K562 (cell line): ENCODE measurements around the gene AGPAT4. TPM values are rescaled to one million over a fixed set of nuclear protein-coding genes. Genes with fewer than 3 reads are reported as not detected.

Experiments used
- ATAC-seq: fragments of 200-7000 bp; cut with Tn5 transposase; 3 replicates; pipeline ENCODE4 v1.9.1; 2020; ENCODE audit warnings: moderate library complexity
- BruUV-seq: library from RNA; stranded (reverse); fragments of 400-500 nt; replicated peaks from 2 replicates; lab custom pipeline; 2021; lab: Mats Ljungman, UMichigan
- CTCF ChIA-PET: fragments of 300-600 bp; formaldehyde crosslinking; extraction: SDS; loops from one replicate; lab custom pipeline; 2021; ENCODE audit warnings: low intra/inter-chr PET ratio; lab: Yijun Ruan, JAX
- POLR2A ChIA-PET: fragments of 300-600, 350-650 bp; sonication (Branson Sonifier 250); formaldehyde crosslinking; extraction: SDS; loops from one replicate; lab custom pipeline; 2021; ENCODE audit warnings: antibody characterized with exemption, inconsistent platforms; lab: Yijun Ruan, JAX
- DNase-seq, 4 experiments: peaks; one replicate each; pipeline versions ENCODE4 v3.0.0 to v3.0.0-alpha.2; 2011 to 2018; ENCODE audit warnings: low spot score in 3 of 4, mixed read lengths in 3 of 4; ENCODE audit errors: extremely low read depth in 1 of 4
- FAIRE-seq: peaks from 2 replicates; lab custom pipeline; 2011; peaks lifted over from hg19 to GRCh38; lab: Jason Lieb, UNC
- H2AFZ ChIP-seq: 2 replicates; pipeline ENCODE4 v1.6.0; 2011; ENCODE audit warnings: low read depth, low read length, control low read depth, inconsistent platforms
- H3K27ac ChIP-seq: fragments of 200-600 bp; 3 replicates; pipeline ENCODE4 v1.8.0; 2011; ENCODE audit warnings: low read depth, mild to moderate bottlenecking, control low read depth, inconsistent platforms, low read length, moderate library complexity, mixed read lengths; ENCODE audit errors: extremely low read depth
- H3K27me3 ChIP-seq, 2 experiments: fragments of 300-600 bp in 1 of 2; 2 replicates in 1 of 2; 3 replicates in 1 of 2; pipeline versions ENCODE4 v1.6.0 to v1.8.0; 2011; ENCODE audit warnings: inconsistent platforms in 2 of 2, low read length in 2 of 2, mild to moderate bottlenecking in 1 of 2, mixed read lengths in 1 of 2, moderate library complexity in 1 of 2; ENCODE audit not compliant: control insufficient read depth in 2 of 2, insufficient read depth in 2 of 2
- H3K36me3 ChIP-seq: fragments of 300-600 bp; 3 replicates; pipeline ENCODE4 v1.8.0; 2011; ENCODE audit warnings: mild to moderate bottlenecking, low read length, inconsistent platforms; ENCODE audit not compliant: control insufficient read depth, insufficient read depth
- H3K4me1 ChIP-seq, 2 experiments: fragments of 200-600 bp in 1 of 2; replicated peaks in 1 of 2; 2 replicates in 1 of 2; 3 replicates in 1 of 2; pipeline versions ENCODE4 v1.5.1 to v1.8.0; 2011; ENCODE audit warnings: inconsistent platforms in 2 of 2, low read length in 2 of 2, mild to moderate bottlenecking in 1 of 2, mixed read lengths in 1 of 2, moderate library complexity in 1 of 2; ENCODE audit not compliant: control insufficient read depth in 2 of 2, insufficient read depth in 2 of 2
- H3K4me2 ChIP-seq: 2 replicates; pipeline ENCODE4 v1.6.1; 2011; ENCODE audit warnings: low read length, control low read depth, inconsistent platforms, mixed read lengths; ENCODE audit not compliant: insufficient read depth
- H3K4me3 ChIP-seq: fragments of 200-600 bp; sonication (generic), shearing (Covaris generic); 2 replicates; pipeline ENCODE4 v1.5.1; 2016; ENCODE audit warnings: control low read depth, inconsistent platforms
- H3K79me2 ChIP-seq: fragments of 200-600 bp; 3 replicates; pipeline ENCODE4 v1.8.0; 2011; ENCODE audit warnings: low read length, inconsistent platforms; ENCODE audit not compliant: control insufficient read depth, insufficient read depth
- H3K9ac ChIP-seq, 2 experiments: 2 replicates each; pipeline versions ENCODE4 v1.6.0 to v1.6.1; 2011; ENCODE audit warnings: low read depth in 2 of 2, low read length in 2 of 2, control low read depth in 1 of 2, inconsistent platforms in 1 of 2, mild to moderate bottlenecking in 1 of 2, mixed read lengths in 1 of 2; ENCODE audit not compliant: insufficient read depth in 1 of 2
- H3K9me1 ChIP-seq: one replicate; pipeline ENCODE4 v1.6.0; 2011; ENCODE audit warnings: inconsistent platforms, mild to moderate bottlenecking, low read length, moderate library complexity; ENCODE audit not compliant: control insufficient read depth, insufficient read depth
- H3K9me3 ChIP-seq: replicated peaks from 2 replicates; pipeline ENCODE4 v1.5.1; 2011; ENCODE audit warnings: low read depth, low read length, inconsistent platforms; ENCODE audit not compliant: control insufficient read depth, insufficient read depth
- H4K20me1 ChIP-seq: replicated peaks from 2 replicates; pipeline ENCODE4 v1.6.1; 2011; ENCODE audit warnings: low read length, inconsistent platforms, mixed read lengths; ENCODE audit not compliant: control insufficient read depth, insufficient read depth
- EGR1 ChIP-seq: fragments of 450-650 bp; conservative IDR thresholded peaks from 2 replicates; pipeline ENCODE4 v1.6.1; 2017; ENCODE audit warnings: mild to moderate bottlenecking
- NFIC ChIP-seq: fragments of 450-650 bp; IDR thresholded peaks from 2 replicates; pipeline ENCODE4 v1.6.1; 2017; ENCODE audit warnings: mild to moderate bottlenecking, inconsistent platforms
- ZNF3 ChIP-seq: fragments of 250-450 bp; sonication (Bioruptor Pico); IDR thresholded peaks from 2 replicates; pipeline ENCODE4 v1.5.0; 2021; ENCODE audit warnings: mild to moderate bottlenecking, moderate library complexity
- WGBS: fragments of 100-300 bp; shearing (Covaris generic); methylation state at CpG from one replicate; pipeline ENCODE4 v1.1.6; 2016; ENCODE audit warnings: low coverage, mixed read lengths; ENCODE audit not compliant: insufficient coverage; ENCODE audit errors: missing lambda C conversion rate; 5-methylcytosine and 5-hydroxymethylcytosine counted together
- in situ Hi-C: fragments of 300-500 bp; cut with MboI; formaldehyde crosslinking; loops from 4 replicates; pipeline ENCODE4 v1.15.0; 2018; ENCODE audit warnings: inconsistent platforms, mixed read lengths
- intact Hi-C: fragments of 100-400 bp; cut with micrococcal nuclease; formaldehyde crosslinking; loops from 2 replicates; pipeline ENCODE4 v1.14.2; 2022
- polyA plus RNA-seq, 8 experiments: library from polyadenylated mRNA; depleted of rRNA in 4 of 8; stranded (reverse) in 5 of 8; unstranded in 3 of 8; fragments of >200 nt; fragmentation: Nextera tagmentation in 2 of 8; fragmentation: Illumina TruSeq in 1 of 8; extraction: Ambion mirVana in 2 of 8; extraction: Trizol in 1 of 8; gene quantifications; 2 replicates each; pipeline versions ENCODE4 v1.2.1 to v1.2.3, GENCODE V29; 2011 to 2014; ENCODE audit warnings: inconsistent platforms in 1 of 8, missing spikeins in 1 of 8
- total RNA-seq, 7 experiments: library from RNA; depleted of rRNA in 6 of 7; stranded (reverse); fragments of >200 nt in 6 of 7; fragmentation: Illumina TruSeq in 2 of 7; extraction: Trizol in 2 of 7; gene quantifications; 2 replicates each; pipeline versions ENCODE4 v1.2.1 to v1.2.3, GENCODE V29; 2011 to 2021; ENCODE audit warnings: low replicate concordance in 1 of 7

AGPAT4 gene
- total and polyA plus RNA-seq, 9 of the 15 experiments (the other 6 are each of a cell fraction or from before 2014, with no cell fraction given) = 2.2 to 15.0 (median 5.7) TPM

DNA sequence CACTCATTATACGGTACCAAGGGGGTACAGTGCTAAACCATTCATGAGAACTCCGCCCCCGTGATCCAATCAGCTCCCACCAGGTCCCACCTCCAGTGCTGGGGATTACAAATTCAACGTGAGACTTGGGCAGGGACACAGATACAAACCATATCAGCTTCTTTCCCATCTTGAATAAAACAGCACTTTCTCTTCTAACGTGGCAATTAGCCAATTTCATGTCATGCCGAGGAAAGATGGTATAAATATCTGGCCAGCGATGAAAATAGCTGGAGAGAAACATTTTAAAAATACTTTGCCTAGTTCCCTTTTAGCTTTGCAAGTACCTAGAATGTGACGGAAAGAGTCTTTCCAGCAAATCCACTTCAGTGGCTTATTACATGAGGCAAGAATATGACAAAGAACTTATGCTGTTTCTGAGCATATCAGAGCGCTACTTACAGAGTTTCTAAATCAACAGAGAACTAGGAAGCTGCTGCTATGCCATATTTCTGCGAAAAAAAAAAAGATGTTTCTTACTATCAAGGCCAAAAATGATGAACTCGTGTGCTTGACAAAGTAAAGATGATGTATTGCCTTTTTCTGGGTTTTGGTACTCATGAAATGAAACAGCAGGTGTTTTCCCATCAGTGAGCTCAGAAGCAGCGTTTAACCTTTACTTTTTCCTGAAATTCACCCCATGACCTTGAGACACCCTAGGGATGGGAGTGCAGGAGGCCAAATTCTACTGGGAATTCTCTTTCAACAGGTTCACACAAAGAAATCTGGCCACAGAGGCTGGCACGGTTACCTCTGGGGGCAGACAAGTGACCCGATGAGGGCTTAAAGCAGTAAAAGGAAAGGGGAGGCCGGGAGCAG lies 37.9 kb downstream of the AGPAT4 start:
- 61% methylated on average over 15 of the region's 15 CpGs for WGBS
- H3K36me3 ChIP-seq = peaks cover 2% of the 10 kb centered on the region; the same call in 2 of the 3 replicates
- no peak overlapping the region for H3K27ac ChIP-seq
- intact Hi-C loops (no loop called here), in situ Hi-C loops (no loop called here)
- H3K9me1 ChIP-seq = no peaks in the 10 kb centered on the region
- no peaks in the 10 kb centered on the region for H4K20me1 ChIP-seq
- no TSS peak for BruUV-seq
- no peak overlapping the region for H3K4me3 ChIP-seq
- TF ChIP-seq ZNF3 (CRISPR knock-in tag) (no peak), EGR1 (peak; percentile 36; the same call in 1 of the 2 replicates), NFIC (peak; percentile 75)
- no peak overlapping the region for H2AFZ ChIP-seq
- no peaks in the 10 kb centered on the region for H3K79me2 ChIP-seq
- ChIA-PET POLR2A (interaction anchor here (0.6 to 1.7 kb wide), 5 partner anchors 10 to 1259 kb away, joined by 3 to 6 read pairs (median 5); no protein-coding TSS in a partner anchor), CTCF (interaction anchor here (0.6 kb wide), 1 partner anchor 13 kb away, joined by 3 read pairs; no protein-coding TSS in a partner anchor)
- FAIRE-seq (no peak), DNase-seq (no peak), ATAC-seq (no peak)
- no peak overlapping the region for H3K4me2 ChIP-seq
- no peak overlapping the region for H3K9ac ChIP-seq
- no peaks in the 10 kb centered on the region for H3K27me3 ChIP-seq
- peaks cover 2 to 4% of the 10 kb centered on the region in 2 experiments; a peak in 4 of 5 replicates for H3K4me1 ChIP-seq
- no peaks in the 10 kb centered on the region for H3K9me3 ChIP-seq
